Stimulated activated CD4-positive, alpha-beta T cell treated with anti-CD3 and anti-CD28 coated beads, Interleukin-12 subunit alpha, Interleukin-12 subunit beta, amount 100 ng/mL, for 24 hours (primary cell): ENCODE measurements around the gene POLR2L.

Experiments used
- DNase-seq, 2 experiments: peaks; one replicate each; pipeline ENCODE4 v3.0.0-alpha.2; 2020; ENCODE audit warnings: low read depth in 2 of 2

POLR2L gene

GRCh38 chr11:868802-869201 is 26.5 kb upstream of the POLR2L start:
- DNase-seq: no peak

GRCh38 chr11:868394-868793 is 26.1 kb upstream of the POLR2L start:
- no peak for DNase-seq

DNA sequence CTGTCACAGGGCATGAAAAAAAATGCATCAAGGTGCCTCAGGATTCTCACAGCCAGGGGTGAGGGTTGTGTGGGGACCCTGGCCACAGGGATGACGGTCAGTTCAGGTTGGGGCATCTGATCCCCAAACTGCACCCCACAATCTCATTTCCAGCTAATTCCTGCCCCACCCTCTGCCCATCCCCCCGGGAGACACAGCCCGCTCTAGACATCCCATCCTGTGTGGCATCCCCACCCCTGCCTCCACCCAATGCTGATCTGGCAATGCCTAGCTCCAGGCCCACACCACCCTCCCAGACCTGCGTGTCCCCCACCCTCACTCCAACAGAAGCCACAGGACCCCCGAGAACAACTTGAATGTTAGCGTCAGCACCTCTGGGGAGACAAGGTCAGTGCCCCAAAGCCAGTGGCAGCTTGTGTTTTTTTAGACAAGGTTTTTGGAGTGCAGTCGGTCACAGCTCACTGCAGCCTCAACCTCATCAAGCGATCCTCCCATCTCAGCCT is 25.6 kb upstream of the POLR2L start:
- DNase-seq: no peak

DNA sequence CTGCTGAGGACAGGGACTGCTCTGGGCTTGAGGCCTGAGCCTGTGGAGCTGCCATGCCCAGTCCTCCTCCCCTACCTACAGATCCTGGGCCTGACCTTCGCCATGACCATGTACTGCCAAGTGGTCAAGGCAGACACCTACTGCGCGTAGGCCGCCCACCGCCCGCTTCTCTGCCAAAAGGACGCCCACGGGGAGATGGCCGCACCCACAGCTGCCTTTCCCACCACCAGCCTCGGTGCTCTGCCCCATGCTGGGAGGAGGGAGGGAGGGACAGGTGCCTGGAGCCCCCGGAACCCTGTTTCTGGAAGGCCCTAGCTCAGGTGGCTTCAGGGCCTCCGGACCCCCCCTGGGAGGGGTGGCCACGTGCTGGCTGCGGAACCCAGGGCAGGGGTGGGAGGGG is 24.2 kb upstream of the POLR2L start:
- DNase-seq: no peak

DNA sequence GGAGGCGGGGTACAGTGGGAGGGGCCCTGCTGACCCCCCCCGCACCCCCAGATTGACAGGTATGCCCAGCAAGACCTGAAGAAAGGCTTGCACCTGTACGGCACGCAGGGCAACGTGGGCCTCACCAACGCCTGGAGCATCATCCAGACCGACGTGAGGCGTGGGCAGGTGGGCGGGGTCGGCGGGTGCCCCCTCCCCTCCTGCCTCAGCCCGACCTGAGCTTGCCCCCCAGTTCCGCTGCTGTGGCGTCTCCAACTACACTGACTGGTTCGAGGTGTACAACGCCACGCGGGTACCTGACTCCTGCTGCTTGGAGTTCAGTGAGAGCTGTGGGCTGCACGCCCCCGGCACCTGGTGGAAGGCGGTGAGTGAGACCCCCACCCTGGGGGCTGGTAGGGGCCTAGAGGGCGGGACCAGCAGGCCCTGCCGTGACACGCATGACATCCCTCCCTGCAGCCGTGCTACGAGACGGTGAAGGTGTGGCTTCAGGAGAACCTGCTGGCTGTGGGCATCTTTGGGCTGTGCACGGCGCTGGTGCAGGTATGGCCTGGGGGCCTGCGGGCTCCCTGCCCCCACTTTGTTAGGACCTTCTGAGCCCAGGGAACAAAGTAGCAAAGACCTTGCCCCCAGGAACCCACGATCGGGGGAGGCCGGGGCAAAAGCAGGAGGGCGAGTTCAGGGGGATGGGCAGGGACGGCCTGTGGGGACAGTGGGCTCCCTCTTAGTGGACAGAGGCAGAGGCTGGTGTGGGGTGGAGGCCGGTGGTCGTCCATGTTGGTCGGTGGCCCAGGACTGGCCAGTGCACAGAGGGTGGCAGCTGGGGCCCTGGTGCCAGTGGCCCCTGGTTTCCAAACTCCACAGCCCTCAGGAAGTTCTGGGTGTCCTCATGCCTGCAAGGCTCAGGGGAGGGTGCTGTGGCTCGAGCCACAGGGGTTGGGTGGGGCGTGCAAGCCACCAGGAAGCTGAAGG is 23.4 kb upstream of the POLR2L start:
- DNase-seq: no peak

DNA sequence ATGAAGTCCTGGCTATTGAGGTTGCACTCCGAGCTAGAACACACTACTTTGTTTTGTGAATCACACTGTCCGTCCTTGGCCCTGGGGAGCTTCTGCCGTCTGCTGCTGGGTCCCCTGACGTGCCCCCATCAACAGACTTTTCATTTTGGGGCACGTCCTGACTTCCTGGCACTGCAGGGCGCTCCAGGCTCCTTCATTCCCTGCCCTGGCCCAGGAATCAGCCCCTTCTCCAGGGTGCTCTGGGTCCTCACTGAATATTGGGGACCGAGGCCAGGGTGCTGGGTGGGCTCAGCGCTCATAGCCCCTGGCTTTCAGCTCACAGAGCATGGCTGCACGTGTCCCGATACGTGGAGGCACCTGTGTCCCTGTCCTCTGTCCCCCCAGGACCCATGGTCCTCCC is 22.6 kb upstream of the POLR2L start:
- no peak for DNase-seq

DNA sequence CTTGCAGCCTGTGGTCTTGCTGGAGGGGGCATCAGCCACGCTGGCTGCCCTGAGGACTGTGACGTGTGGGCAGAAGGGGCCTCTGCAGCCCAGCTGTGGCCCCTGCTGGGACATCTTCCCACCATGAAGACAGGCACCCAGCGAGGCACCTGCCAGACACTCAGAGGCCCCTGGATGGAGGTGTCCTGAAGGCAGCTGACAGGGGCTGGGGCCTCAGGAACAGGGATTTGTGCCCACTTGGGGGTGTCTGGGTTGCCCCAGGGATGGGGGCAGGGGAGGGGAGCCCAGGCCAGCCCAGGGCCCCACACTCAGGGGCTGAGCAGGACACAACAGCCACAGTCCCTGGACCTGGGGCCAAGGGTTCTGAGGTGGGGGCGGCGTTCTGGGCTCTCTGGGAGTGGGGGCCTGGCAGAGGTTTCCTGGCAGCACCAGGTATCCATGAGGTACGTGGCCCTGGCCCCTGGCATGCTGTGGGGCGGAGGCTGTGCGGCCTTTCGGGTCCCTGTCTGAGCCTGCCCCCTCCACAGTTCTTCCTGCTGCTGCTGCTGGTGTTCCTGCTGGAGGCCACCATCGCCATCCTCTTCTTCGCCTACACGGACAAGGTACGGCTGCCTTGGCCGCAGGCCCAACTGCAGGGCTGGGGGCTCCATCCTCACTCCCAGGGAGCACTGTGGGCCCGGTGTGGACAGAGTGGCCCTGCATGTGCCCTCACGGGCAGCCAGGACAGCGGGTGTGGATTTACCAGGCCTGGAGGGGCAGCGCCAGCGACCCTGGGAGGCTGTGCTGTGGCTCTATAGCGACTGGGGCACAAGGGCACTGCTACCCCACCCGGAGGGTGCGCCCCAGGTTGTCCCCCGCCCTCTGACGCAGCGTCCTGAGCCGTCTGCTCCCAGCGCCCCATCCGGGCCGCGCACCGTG is 21.8 kb upstream of the POLR2L start:
- DNase-seq: no peak

GRCh38 chr11:863023-863909 is 20.9 kb upstream of the POLR2L start:
- no peak for DNase-seq

DNA sequence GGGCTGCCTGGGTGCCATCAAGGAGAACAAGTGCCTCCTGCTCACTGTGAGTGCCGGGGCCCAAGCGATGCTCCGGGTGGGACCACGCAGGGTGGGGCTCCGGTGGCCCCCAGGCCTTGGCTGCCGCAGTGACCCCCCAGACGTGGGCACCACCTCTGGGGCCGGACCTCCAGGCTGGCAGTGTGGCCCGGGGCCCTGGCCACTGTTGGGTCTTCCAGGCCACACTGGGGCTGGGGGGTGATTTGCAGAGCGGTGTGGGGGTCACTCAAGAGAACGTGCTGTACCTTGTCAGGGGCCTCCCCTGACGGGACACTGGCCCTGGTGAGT is 20.3 kb upstream of the POLR2L start:
- no peak for DNase-seq

- no peak for DNase-seq
Measured at GRCh38 chr11:862081-862661, 19.8 kb upstream of the POLR2L start.

GRCh38 chr11:861105-861479 is 18.8 kb upstream of the POLR2L start:
- DNase-seq: no peak

- DNase-seq: no peak
Measured at GRCh38 chr11:860234-861104, 18.1 kb upstream of the POLR2L start.

GRCh38 chr11:859394-860131 is 17.2 kb upstream of the POLR2L start:
- DNase-seq: no peak

- no peak for DNase-seq
Measured at GRCh38 chr11:858762-859339, 16.5 kb upstream of the POLR2L start.

DNA sequence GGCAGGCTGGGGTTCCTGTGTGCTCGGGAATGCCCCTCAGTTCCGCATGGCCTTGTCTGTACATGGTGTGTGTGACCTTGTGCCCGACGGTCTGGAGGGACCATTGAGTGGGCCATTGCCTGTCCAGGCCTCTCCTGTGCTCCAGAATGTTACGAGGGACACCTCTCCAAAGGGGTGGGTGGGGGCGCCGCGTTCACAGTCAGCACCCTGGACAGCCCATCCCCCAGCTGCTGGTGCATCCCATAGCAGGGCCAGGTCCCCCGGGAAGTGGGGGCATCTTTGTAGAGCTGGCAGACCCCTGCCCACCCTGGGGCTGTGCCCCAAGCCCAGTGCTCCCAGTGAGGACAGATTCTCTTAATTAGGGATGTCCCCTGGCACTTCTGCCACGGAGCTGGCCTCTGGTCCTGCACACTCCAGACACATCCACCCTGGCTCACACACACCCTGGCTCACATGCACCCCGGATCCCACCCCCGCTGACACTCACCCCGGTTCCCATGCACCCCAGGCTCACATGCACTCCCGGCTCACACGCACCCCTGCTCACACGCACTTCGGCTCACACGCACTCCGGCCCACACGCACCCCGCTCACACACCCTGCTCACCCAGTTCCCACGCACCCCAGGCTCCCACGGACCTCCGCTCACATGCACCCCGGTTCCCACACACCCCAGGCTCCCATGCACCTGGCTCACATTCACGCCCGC is 15.9 kb upstream of the POLR2L start:
- no peak for DNase-seq

GRCh38 chr11:856397-856796 is 14.1 kb upstream of the POLR2L start:
- DNase-seq: no peak

DNA sequence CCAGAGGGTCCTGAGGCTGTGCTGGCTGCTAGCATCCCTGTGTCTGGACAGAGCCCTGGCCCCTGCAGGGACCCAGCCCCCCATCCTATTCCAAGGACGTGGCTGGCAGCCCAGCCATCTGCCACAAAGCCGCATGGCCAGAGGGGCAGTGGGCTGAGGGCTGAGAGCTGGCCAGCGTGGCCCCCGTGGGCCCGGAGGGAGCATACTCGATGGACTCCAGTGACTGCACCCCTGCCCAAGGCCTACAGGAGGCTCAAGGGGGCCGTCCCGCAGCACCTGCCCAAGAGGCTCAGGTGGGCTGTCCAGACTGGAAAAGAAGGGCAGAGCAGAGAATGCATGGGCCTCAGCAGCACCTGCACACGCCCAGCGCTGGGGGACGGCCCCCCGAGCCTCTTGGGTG is 13.5 kb upstream of the POLR2L start:
- DNase-seq: no peak

DNA sequence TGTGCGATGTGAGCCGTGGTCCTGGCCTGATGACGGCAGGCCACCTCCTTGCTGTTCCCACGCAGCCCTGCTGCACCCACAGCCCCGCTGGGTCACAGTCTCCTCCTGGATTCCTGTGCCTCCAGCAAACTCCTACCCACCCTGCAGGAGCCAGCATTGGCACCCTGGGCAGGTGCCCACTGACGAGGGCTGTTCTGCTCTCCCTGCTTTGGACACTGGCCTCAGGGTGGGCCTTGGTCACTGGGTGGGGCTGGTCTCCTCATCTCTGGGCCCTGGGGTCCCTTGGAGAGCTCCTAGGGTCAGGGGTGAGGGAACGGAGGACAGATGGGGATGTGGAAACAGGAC is 13.0 kb upstream of the POLR2L start:
- no peak for DNase-seq
